ENCODE results near the gene CCSER1. TPM values are rescaled to one million over a fixed set of nuclear protein-coding genes. Genes with fewer than 3 reads are reported as not detected.

The CCSER1 gene
- total and polyA plus RNA-seq, 2 experiments from 2014 or later: 2.9 to 3.4 TPM

- Mint-ChIP-seq H3K27me3 (ENCODE audit: insufficient read depth, low read depth, poor library complexity) (no peaks in the 10 kb centered on the region), H3K4me3 (no peak overlapping the region), H3K9me3 (peaks cover 23% of the 10 kb centered on the region), H3K4me1 (peaks cover 6% of the 10 kb centered on the region; the same call in 2 of the 3 replicates), H3K27ac (no peak overlapping the region), H3K36me3 (ENCODE audit: low read depth) (peaks cover 20% of the 10 kb centered on the region; the same call in 2 of the 3 replicates)
- Histone ChIP-seq H3K79me2 (replicated peaks; ENCODE audit: insufficient read depth) (no peaks in the 10 kb centered on the region), H4K20me1 (replicated peaks; ENCODE audit: insufficient read depth) (no peaks in the 10 kb centered on the region), H3K9me2 (ENCODE audit: insufficient read depth) (no peaks in the 10 kb centered on the region), H3K36me3 (ENCODE audit: insufficient read depth) (no peaks in the 10 kb centered on the region), H3F3A (replicated peaks; ENCODE audit: low read depth) (no peaks in the 10 kb centered on the region), H3K4me3 (no peak overlapping the region), H3K27ac (ENCODE audit: low read depth) (no peak overlapping the region), H3K4me2 (no peak overlapping the region), H3K4me1 (ENCODE audit: insufficient read depth) (0 out of 2 replicates have a peak, but pooled peaks cover 9% of the 10 kb centered on the region), H3K27me3 (ENCODE audit: insufficient read depth) (no peaks in the 10 kb centered on the region), H2AFZ (no peak overlapping the region)
- TF ChIP-seq JUNB (IDR thresholded peaks at IDR 0.05; ENCODE audit: unreplicated experiment): no peak
- TF ChIP-seq, protein P1, sequence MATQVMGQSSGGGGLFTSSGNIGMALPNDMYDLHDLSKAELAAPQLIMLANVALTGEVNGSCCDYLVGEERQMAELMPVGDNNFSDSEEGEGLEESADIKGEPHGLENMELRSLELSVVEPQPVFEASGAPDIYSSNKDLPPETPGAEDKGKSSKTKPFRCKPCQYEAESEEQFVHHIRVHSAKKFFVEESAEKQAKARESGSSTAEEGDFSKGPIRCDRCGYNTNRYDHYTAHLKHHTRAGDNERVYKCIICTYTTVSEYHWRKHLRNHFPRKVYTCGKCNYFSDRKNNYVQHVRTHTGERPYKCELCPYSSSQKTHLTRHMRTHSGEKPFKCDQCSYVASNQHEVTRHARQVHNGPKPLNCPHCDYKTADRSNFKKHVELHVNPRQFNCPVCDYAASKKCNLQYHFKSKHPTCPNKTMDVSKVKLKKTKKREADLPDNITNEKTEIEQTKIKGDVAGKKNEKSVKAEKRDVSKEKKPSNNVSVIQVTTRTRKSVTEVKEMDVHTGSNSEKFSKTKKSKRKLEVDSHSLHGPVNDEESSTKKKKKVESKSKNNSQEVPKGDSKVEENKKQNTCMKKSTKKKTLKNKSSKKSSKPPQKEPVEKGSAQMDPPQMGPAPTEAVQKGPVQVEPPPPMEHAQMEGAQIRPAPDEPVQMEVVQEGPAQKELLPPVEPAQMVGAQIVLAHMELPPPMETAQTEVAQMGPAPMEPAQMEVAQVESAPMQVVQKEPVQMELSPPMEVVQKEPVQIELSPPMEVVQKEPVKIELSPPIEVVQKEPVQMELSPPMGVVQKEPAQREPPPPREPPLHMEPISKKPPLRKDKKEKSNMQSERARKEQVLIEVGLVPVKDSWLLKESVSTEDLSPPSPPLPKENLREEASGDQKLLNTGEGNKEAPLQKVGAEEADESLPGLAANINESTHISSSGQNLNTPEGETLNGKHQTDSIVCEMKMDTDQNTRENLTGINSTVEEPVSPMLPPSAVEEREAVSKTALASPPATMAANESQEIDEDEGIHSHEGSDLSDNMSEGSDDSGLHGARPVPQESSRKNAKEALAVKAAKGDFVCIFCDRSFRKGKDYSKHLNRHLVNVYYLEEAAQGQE (IDR thresholded peaks at IDR 0.05; ENCODE audit: unreplicated experiment): no peak
- TF ChIP-seq POLR2AphosphoS5 (IDR thresholded peaks at IDR 0.05; ENCODE audit: low read depth): no peak
- TF ChIP-seq, protein P2, sequence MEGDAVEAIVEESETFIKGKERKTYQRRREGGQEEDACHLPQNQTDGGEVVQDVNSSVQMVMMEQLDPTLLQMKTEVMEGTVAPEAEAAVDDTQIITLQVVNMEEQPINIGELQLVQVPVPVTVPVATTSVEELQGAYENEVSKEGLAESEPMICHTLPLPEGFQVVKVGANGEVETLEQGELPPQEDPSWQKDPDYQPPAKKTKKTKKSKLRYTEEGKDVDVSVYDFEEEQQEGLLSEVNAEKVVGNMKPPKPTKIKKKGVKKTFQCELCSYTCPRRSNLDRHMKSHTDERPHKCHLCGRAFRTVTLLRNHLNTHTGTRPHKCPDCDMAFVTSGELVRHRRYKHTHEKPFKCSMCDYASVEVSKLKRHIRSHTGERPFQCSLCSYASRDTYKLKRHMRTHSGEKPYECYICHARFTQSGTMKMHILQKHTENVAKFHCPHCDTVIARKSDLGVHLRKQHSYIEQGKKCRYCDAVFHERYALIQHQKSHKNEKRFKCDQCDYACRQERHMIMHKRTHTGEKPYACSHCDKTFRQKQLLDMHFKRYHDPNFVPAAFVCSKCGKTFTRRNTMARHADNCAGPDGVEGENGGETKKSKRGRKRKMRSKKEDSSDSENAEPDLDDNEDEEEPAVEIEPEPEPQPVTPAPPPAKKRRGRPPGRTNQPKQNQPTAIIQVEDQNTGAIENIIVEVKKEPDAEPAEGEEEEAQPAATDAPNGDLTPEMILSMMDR (conservative IDR thresholded peaks at IDR 0.05; ENCODE audit: low read depth in 2 of 2): no peak
- TF ChIP-seq STAT1 (IDR thresholded peaks at IDR 0.05; ENCODE audit: unreplicated experiment): no peak
- TF ChIP-seq, protein P3, sequence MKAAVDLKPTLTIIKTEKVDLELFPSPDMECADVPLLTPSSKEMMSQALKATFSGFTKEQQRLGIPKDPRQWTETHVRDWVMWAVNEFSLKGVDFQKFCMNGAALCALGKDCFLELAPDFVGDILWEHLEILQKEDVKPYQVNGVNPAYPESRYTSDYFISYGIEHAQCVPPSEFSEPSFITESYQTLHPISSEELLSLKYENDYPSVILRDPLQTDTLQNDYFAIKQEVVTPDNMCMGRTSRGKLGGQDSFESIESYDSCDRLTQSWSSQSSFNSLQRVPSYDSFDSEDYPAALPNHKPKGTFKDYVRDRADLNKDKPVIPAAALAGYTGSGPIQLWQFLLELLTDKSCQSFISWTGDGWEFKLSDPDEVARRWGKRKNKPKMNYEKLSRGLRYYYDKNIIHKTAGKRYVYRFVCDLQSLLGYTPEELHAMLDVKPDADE (IDR thresholded peaks at IDR 0.05): no peak
- no peak for DNase-seq (ENCODE audit: low spot score)
- no peak for ATAC-seq
Observed at GRCh38 chr4:91111556-91111955, 984.4 kb downstream of the CCSER1 start.

GRCh38 chr4:91113130-91113706 lies 986.0 kb downstream of the CCSER1 start:
- Histone ChIP-seq H3K4me1 (ENCODE audit: insufficient read depth) (0 out of 2 replicates have a peak, but pooled peaks cover 9% of the 10 kb centered on the region), H3K36me3 (ENCODE audit: insufficient read depth) (no peaks in the 10 kb centered on the region), H3K4me3 (no peak overlapping the region), H3K27me3 (ENCODE audit: insufficient read depth) (no peaks in the 10 kb centered on the region), H4K20me1 (replicated peaks; ENCODE audit: insufficient read depth) (no peaks in the 10 kb centered on the region), H3K27ac (ENCODE audit: low read depth) (no peak overlapping the region), H3K79me2 (replicated peaks; ENCODE audit: insufficient read depth) (no peaks in the 10 kb centered on the region), H3F3A (replicated peaks; ENCODE audit: low read depth) (no peaks in the 10 kb centered on the region), H3K9me2 (ENCODE audit: insufficient read depth) (no peaks in the 10 kb centered on the region), H3K4me2 (no peak overlapping the region), H2AFZ (no peak overlapping the region)
- Mint-ChIP-seq H3K9me3 (peaks cover 24% of the 10 kb centered on the region), H3K36me3 (ENCODE audit: low read depth) (peaks cover 21% of the 10 kb centered on the region; the same call in 2 of the 3 replicates), H3K27me3 (ENCODE audit: insufficient read depth, low read depth, poor library complexity) (no peaks in the 10 kb centered on the region), H3K4me3 (no peak overlapping the region), H3K4me1 (peaks cover 6% of the 10 kb centered on the region; the same call in 2 of the 3 replicates), H3K27ac (no peak overlapping the region; the same call in 1 of the 2 replicates)
- DNase-seq (ENCODE audit: low spot score) (peak; percentile 82), ATAC-seq (peak; percentile 69)
- TF ChIP-seq, protein P2 (conservative IDR thresholded peaks at IDR 0.05; ENCODE audit: low read depth in 2 of 2): peak; percentile 81 to 89
- no peak for TF ChIP-seq JUNB (IDR thresholded peaks at IDR 0.05; ENCODE audit: unreplicated experiment)
